Right lobe of liver (tissue), 6 donors: ENCODE results near the gene FHIT. TPM values are rescaled to one million over a fixed set of nuclear protein-coding genes. Genes with fewer than 3 reads are reported as not detected.

Experiments used
- ATAC-seq, 4 donors: fragments of 200-7000 bp; cut with Tn5 transposase; one replicate each; pipeline ENCODE4 v1.9.1; 2020; ENCODE audit warnings: mild to moderate bottlenecking in 4 of 4, moderate library complexity in 4 of 4
- DNase-seq, 3 donors: peaks; one replicate each; pipeline ENCODE4 v3.0.0-alpha.2; 2020
- H3K27ac ChIP-seq, 3 donors: fragments of 200-600 bp; one replicate each; pipeline ENCODE4 v1.8.0; 2022
- H3K27me3 ChIP-seq, 2 donors: fragments of 200-600 bp; one replicate each; pipeline ENCODE4 v1.8.0; 2022
- H3K36me3 ChIP-seq, 4 donors: fragments of 200-600 bp; sonication (generic) in 1 of 4; one replicate each; pipeline versions ENCODE4 v1.5.1 to v1.8.0; 2017 to 2022; ENCODE audit warnings: control low read depth in 1 of 4
- H3K4me1 ChIP-seq, 4 donors: fragments of 200-600 bp; sonication (generic) in 1 of 4; one replicate each; pipeline versions ENCODE4 v1.5.1 to v1.8.0; 2017 to 2022; ENCODE audit warnings: control low read depth in 1 of 4
- H3K4me3 ChIP-seq, 3 donors: fragments of 200-600 bp; one replicate each; pipeline ENCODE4 v1.8.0; 2022
- H3K9me3 ChIP-seq, 4 donors: fragments of 200-600 bp; sonication (generic) in 1 of 4; one replicate each; pipeline versions ENCODE4 v1.5.1 to v1.8.0; 2017 to 2022; ENCODE audit warnings: control low read depth in 1 of 4
- CTCF ChIP-seq, 4 donors: fragments of 200-600 bp in 3 of 4; fragments of 450-650 bp in 1 of 4; IDR thresholded peaks; one replicate each; pipeline versions ENCODE4 v1.5.1 to v1.8.0; 2016 to 2022; ENCODE audit warnings: antibody characterized with exemption in 4 of 4, mild to moderate bottlenecking in 2 of 4
- POLR2A ChIP-seq: fragments of 450-650 bp; IDR thresholded peaks from one replicate; pipeline ENCODE4 v1.6.1; 2017; ENCODE audit warnings: antibody characterized with exemption, mild to moderate bottlenecking
- WGBS: methylation state at CpG from one replicate; pipeline ENCODE4 v1.1.6; 2018; ENCODE audit warnings: low coverage, low lambda C conversion rate; ENCODE audit not compliant: insufficient coverage; ENCODE audit errors: missing lambda C conversion rate; 5-methylcytosine and 5-hydroxymethylcytosine counted together
- intact Hi-C, 2 donors: fragments of 100-400 bp; cut with DNase I; formaldehyde crosslinking; loops; one replicate each; pipeline versions ENCODE4 v1.11.2 to v1.14.1; 2022
- total RNA-seq, 6 experiments: library from RNA; depleted of rRNA in 2 of 6; stranded (reverse); fragments of >200 nt in 2 of 6; fragmentation: NEBNext Ultra II Directional in 3 of 6; extraction: Animal tissue kit (Norgen Biotek cat#: 25700) in 3 of 6; gene quantifications; one replicate each; pipeline versions ENCODE4 v1.1.0 to v1.2.4, GENCODE V29; 2016 to 2023
- donor health status: DM: no; HTN: yes; CAD: no.
- donor health status: DM: no; HTN: no; CAD: no.
- donor health status: DM: no; HTN: no; CAD: no.
- donor health status: DM: no; HTN: yes; CAD: no.
- donor health status: DM: no; HTN: yes; CAD: no.

FHIT gene
- total RNA-seq, 6 experiments from 2014 or later, result 6.6 to 11.2 (median 8.0) TPM

- ATAC-seq, result no peak
- Histone ChIP-seq H3K4me3 (no peak overlapping the region), H3K27me3 (no peaks in the 10 kb centered on the region), H3K36me3 (no peaks in the 10 kb centered on the region), H3K4me1 (no peaks in the 10 kb centered on the region), H3K27ac (no peak overlapping the region), H3K9me3 (no peaks in the 10 kb centered on the region)
- intact Hi-C loops, result no loop called here
- DNase-seq, result no peak
- TF ChIP-seq POLR2A (no peak), CTCF (IDR thresholded peaks at IDR 0.05) (no peak)
- WGBS, result 100% methylated on average over 2 of the region's 3 CpGs
Measured at GRCh38 chr3:60986552-60986951, 264.7 kb downstream of the FHIT start.

DNA sequence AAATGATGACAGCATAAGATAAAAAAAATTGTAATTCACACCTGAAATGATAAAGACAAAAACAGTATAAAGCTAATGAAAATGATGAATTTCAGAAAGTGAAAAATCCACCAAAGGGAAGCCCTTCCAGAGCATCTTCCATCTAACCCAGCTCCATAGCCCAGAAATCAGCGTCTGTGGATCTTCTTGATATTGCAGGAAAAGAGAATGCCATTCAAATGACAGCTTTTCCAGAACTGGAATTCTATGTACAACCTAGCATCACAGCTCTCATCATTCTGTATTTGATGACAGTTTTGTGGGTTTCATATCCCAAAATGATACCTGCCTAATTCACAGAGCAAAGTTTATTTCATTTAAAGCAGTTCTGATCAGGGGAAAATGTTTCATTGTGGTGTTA lies 267.3 kb downstream of the FHIT start:
- Histone ChIP-seq H3K27me3 (no peaks in the 10 kb centered on the region), H3K36me3 (no peaks in the 10 kb centered on the region), H3K4me3 (no peak overlapping the region), H3K27ac (no peak overlapping the region), H3K4me1 (no peaks in the 10 kb centered on the region), H3K9me3 (no peaks in the 10 kb centered on the region)
- no peak for DNase-seq
- no peak for ATAC-seq
- intact Hi-C loops, result no loop called here
- TF ChIP-seq POLR2A, result no peak
- TF ChIP-seq CTCF (IDR thresholded peaks at IDR 0.05), result no peak
- 100% methylated on average over 1 of the region's 1 CpG for WGBS

DNA sequence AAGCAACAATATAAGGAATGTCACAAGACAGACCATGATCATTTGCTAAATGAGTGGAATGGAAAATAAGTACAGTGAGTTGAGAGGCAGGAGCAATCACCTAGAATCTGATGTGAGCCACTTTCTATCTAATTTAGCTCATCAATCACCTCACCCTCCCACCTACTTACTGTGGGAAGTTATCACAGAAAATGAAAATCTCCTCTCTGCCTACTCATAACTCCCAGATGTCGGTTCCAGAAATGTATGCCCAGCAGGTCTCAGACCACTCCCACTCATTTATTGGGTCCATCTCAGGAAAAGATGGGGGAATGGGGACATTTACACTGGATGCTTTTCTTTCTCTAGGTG lies 270.9 kb downstream of the FHIT start:
- intact Hi-C loops, result no loop called here
- Histone ChIP-seq H3K9me3 (no peaks in the 10 kb centered on the region), H3K36me3 (no peaks in the 10 kb centered on the region), H3K27ac (no peak overlapping the region), H3K4me3 (no peak overlapping the region), H3K27me3 (no peaks in the 10 kb centered on the region), H3K4me1 (no peaks in the 10 kb centered on the region)
- TF ChIP-seq CTCF (IDR thresholded peaks at IDR 0.05) (no peak), POLR2A (no peak)
- ATAC-seq (no peak), DNase-seq (no peak)
- WGBS, result 92% methylated on average over 1 of the region's 1 CpG

GRCh38 chr3:60979461-60980341 lies 271.6 kb downstream of the FHIT start:
- intact Hi-C loops, result no loop called here
- Histone ChIP-seq H3K9me3 (no peaks in the 10 kb centered on the region), H3K4me3 (no peak overlapping the region), H3K36me3 (no peaks in the 10 kb centered on the region), H3K27ac (no peak overlapping the region), H3K4me1 (no peaks in the 10 kb centered on the region), H3K27me3 (no peaks in the 10 kb centered on the region)
- TF ChIP-seq CTCF (IDR thresholded peaks at IDR 0.05), result no peak
- no peak for TF ChIP-seq POLR2A
- DNase-seq (no peak), ATAC-seq (no peak)
- WGBS, result 64% methylated on average over 5 of the region's 6 CpGs
